HUDEP-2 (cell line): ENCODE measurements around the gene TOPAZ1.
"Not testable (repeated sequence)": the region's sequence is repeated elsewhere in the genome, so short reads cannot be mapped to it uniquely, and the experiment has no call there.

Experiments
- DNase-seq, 76 experiments: peaks; one replicate each; lab custom pipeline; 2025; ENCODE audit not compliant: unreplicated experiment in 76 of 76; lab: John Stamatoyannopoulos, UW

The TOPAZ1 gene

GRCh38 chr3:44326019-44326418, 84.3 kb downstream of the TOPAZ1 start:
- no peak for DNase-seq

DNA sequence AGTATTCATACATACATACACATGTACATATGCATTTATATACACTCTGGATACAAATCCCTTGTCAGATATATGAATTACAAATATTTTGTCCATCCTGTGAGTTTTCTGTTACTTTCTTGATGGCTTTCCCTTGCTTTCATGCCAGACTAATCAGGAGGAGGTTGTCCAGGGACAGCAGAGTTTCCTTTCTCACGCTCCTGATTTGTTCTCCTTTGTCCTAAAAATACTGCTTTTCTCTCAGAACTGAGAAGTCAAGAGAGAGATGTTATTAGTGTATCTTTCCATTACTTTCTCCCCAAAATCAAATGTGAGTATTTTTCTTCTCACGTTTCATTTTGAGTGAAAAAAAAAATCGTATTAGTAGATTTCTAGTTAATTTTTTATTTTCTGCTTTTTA, 84.8 kb downstream of the TOPAZ1 start:
- no peak for DNase-seq

DNA sequence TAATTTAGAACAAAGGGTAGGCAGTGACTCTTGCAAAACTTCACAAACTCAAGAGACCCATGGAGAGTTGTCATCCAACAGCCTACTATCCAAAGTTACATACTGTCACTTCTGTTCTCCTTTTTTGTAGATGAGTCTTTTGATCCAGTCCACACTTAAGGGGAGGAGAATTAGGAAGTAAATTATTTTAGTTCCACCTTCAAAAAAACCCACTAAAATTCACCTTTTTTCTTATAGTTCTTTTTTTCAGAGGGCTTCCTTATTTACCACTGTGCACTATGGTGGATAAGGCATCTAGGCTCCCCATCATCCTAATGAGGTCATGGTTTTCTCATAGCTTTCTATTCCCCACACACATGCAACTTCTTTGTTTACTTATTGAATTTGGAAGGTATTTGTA, 88.3 kb downstream of the TOPAZ1 start:
- DNase-seq: no peak

- DNase-seq: no peak
These were observed 88.8 kb downstream of the TOPAZ1 start for GRCh38 chr3:44330444-44330843.

DNA sequence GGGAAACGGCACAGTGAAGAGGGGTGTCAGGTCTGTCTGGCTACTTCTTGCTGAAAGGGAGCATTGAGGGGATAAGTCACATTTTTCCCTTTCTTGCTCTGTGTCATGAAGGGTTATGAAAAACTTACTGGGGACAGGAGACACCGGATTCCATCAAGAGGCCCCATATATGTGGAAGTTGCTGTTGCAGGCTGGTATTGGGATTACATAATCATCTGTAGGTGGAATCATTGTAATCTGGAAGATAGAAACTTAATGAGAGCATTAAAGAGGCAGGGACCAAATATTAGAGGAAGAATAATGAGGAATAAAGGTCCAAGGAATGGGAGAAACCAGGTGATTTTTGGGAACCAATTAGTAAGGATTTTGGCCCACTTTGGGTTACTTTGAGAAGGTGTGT, 92.6 kb downstream of the TOPAZ1 start:
- no peak for DNase-seq

- no peak for DNase-seq
These were observed 95.6 kb downstream of the TOPAZ1 start for GRCh38 chr3:44337248-44337785.

- DNase-seq: peak; percentile 48 to 98 (median 95)
These were observed 96.5 kb downstream of the TOPAZ1 start, which contains the start of gene TCAIM for GRCh38 chr3:44338010-44338827. Gene TCAIM, plus strand, starts transcription at chr3:44338766. Its CDS starts 16,017 bp downstream, at chr3:44354783.

GRCh38 chr3:44338828-44339127, 97.1 kb downstream of the TOPAZ1 start:
- no peak for DNase-seq

DNA sequence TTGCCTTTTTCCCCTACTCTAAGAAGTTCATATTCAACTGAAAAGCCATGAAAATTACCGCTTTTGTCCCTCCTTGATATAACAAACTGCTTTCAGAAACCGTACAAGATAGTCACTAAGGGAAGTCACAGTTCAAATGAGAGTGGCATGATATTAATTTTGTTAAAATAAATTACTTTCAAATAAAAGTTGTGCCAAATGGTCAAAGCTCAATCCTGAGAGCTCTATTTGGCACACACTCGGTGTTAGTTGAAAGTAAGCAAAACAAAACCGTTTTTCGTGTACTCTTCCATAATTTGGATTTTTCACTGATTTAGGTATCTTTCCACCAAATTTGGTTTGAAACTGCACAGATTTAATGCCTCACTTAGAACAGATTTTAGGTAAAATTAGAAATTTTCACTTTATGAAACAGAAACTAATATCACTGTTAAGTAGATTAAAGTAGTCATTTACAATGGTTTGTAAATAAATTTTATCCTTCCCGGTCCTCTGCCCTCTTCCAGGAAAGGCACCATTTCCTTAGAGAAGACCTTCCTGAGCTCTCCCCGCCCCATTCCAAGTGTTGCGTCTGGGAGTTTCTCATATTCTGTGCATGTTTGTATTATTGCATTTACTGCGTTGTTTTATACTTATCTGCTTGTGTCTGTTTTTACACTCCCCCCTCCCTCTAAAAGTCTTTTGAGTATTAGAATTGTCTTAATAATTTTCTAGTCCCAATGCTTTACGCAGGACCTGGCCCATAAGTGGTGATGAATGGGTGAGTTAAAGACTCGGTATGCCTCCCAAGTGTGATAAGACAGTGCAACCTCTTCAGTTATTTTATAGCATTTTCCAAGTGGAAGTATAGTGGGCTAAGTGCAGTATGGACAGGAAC, 97.7 kb downstream of the TOPAZ1 start:
- no peak for DNase-seq

- DNase-seq: peak in 9 of 76 experiments; percentile 3 to 33 (median 20)
These were observed 98.3 kb downstream of the TOPAZ1 start for GRCh38 chr3:44340058-44340395.

GRCh38 chr3:44342176-44342790, 100.6 kb downstream of the TOPAZ1 start:
- DNase-seq: no peak

DNA sequence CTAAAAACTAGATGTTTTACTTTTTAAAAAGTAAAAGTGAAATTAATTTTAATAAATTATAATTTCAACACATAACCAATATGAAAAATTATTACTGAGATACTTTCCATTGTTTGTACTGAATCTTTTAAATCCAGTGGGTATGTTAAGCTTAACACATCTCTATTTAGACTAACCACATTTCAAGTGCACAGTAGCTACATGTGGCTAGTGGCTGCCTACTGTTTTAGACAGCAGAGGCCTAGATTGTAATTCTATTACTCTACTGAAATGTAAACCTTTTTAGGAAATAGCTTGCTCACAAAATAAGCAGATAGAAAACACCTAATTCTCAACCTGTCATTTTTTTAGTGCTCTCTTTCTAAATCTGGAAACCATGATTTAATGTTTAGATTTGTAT, 101.7 kb downstream of the TOPAZ1 start:
- DNase-seq: no peak

DNA sequence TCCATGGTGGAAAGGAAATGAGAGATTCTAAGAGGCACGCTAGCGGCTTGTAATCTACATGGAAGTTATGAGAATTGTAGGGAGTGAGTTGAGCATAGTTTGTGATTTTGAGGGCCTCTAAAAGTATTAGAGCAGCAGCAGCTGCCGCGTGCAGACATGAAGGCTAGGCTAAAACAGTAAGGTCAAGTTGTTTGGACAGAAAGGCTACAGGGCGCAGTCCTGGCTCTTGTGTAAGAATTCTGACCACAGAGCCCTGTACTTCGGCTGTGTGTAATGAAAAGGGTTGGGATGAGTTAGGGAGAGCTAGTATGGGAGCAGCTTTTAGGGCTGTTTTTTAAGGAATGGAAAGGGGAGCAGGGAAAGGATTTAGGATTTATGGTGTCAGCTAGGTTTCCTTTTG, 104.9 kb downstream of the TOPAZ1 start:
- not testable (repeated sequence) for DNase-seq

DNA sequence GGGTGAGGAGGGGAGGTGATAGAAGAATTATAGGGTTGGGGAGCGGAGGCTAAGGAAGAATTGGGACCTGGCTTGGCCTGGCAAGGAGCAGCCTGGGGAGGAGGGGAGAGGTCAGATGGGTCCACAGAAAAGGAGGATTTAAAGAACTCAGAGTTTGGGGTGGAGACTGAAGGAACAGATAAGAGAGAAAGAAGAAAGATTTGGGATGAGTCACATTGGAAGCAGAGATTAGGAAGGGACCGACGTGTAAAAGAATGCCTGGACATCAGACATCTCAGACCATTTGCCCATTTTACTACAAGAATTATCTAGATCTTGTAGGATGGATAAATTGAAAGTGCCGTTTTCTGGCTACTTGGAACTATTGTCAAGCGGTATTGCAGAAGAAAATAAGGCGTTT, 107.3 kb downstream of the TOPAZ1 start:
- no peak for DNase-seq

- DNase-seq: no peak
These were observed 111.8 kb downstream of the TOPAZ1 start for GRCh38 chr3:44353355-44353924.

DNA sequence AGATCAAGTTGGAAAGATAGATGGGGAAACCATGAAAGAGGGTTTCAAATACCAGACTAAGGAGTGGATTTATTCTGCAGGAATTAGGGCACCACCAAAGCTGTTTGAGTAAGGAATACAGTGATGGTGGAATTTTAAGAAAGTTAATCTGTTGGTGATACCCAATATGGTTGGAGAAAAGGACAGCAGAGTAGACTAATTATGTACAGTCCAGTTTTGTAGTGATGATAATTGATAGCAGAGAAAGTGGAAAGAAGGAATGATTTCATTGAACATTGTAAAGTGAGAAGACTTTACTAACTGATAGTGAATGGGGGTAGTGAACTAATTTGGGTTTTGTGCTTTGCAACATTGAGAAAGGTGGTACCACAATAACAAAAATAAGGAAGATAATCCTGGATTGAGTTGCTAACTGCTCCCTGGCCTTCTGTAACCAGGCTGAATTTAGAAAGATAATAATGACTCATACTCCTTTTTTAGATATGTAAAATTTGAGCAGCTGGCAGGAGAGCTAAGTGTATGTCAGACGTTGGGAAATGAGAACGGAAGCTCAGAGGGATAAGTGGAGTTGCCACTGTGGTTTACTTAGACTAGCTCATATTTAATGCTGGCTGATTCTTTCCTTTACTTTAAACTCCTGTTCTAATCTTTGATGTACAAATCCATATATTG, 113.8 kb downstream of the TOPAZ1 start:
- no peak for DNase-seq

GRCh38 chr3:44359146-44359751, 117.6 kb downstream of the TOPAZ1 start:
- no peak for DNase-seq

- DNase-seq: no peak
These were observed 121.9 kb downstream of the TOPAZ1 start for GRCh38 chr3:44363591-44363990.

DNA sequence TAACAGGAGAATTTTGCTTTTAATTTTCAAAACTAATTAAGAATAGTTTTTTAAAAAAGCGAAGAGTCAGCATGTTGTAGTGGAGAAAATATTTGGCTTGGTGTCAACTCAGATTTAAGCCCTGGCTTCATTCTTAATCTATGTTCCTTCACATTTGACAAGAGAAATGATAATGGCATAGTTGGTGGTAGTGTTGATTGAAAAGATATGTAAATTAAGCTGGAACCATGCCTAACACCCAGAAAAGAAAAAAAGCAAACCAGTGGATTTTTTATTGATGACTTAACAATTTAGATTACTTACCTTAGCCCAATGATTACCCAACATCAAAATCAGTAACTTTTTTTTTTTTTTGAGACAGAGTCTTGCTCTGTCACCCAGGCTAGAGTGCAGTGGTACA, 124.3 kb downstream of the TOPAZ1 start:
- no peak for DNase-seq

- no peak for DNase-seq
These were observed 133.8 kb downstream of the TOPAZ1 start for GRCh38 chr3:44375450-44375849.
